ENCODE data around the gene FAM149A. TPM values are rescaled to one million over a fixed set of nuclear protein-coding genes. Genes with fewer than 3 reads are reported as not detected.

The FAM149A gene
- total RNA-seq, 1 experiment from 2014 or later = 8.9 TPM

GRCh38 chr4:186134861-186135260, 30.4 kb downstream of the FAM149A start:
- Histone ChIP-seq H3K4me2 (ENCODE audit: low read length) (no peak overlapping the region), H3K79me2 (ENCODE audit: insufficient read depth, low read length) (no peaks in the 10 kb centered on the region), H3K9ac (ENCODE audit: low read length) (no peak overlapping the region), H3K4me1 (ENCODE audit: control insufficient read depth in 1 of 2, insufficient read depth in 2 of 2, low read length in 2 of 2) (peaks cover 10 to 13% of the 10 kb centered on the region in 2 experiments), H4K20me1 (ENCODE audit: insufficient read depth) (no peaks in the 10 kb centered on the region), H3K27ac (ENCODE audit: low read depth, low read length) (no peak overlapping the region), H3K27me3 (ENCODE audit: insufficient read depth, low read length) (no peaks in the 10 kb centered on the region), H3K9me3 (ENCODE audit: control insufficient read depth in 1 of 2, insufficient read depth in 1 of 2, low read depth in 1 of 2, low read length in 2 of 2) (no peaks in the 10 kb centered on the region), H3K9me2 (ENCODE audit: insufficient read depth) (no peaks in the 10 kb centered on the region), H3K36me3 (ENCODE audit: control insufficient read depth in 1 of 2, insufficient read depth in 2 of 2, low read length in 2 of 2) (no peaks in the 10 kb centered on the region), H2AFZ (ENCODE audit: low read depth, low read length, poor library complexity, severe bottlenecking) (no peak overlapping the region), H3K4me3 (replicated peaks in 1 of 2; ENCODE audit: low read depth in 1 of 2, low read length in 2 of 2) (no peak overlapping the region)
- DNase-seq (ENCODE audit: low read depth, low spot score) (no peak), ATAC-seq (no peak)
- RAD21 ChIA-PET (ENCODE audit: low non-redundant PET in 1 of 2, low total read pairs in 2 of 2, uncharacterized antibody in 2 of 2, unreplicated experiment in 2 of 2) = no interaction called here
- TF ChIP-seq CEBPB (IDR thresholded peaks at IDR 0.05; ENCODE audit: low read depth) = no peak
- no peak for TF ChIP-seq ELF1 (IDR thresholded peaks at IDR 0.05; ENCODE audit: borderline replicate concordance, low read depth)
- TF ChIP-seq ZNF274 (IDR thresholded peaks at IDR 0.05; ENCODE audit: low read depth, low read length) = no peak
- no peak for TF ChIP-seq ZFX (IDR thresholded peaks at IDR 0.05)
- no peak for TF ChIP-seq POLR2A (IDR thresholded peaks at IDR 0.05; ENCODE audit: borderline replicate concordance, extremely low read depth, insufficient read depth, insufficient read length)
- TF ChIP-seq CTCF (IDR thresholded peaks at IDR 0.05 in 2 of 3, conservative IDR thresholded peaks at IDR 0.05 in 1 of 3; ENCODE audit: borderline replicate concordance in 1 of 3, insufficient read depth in 1 of 3, low read depth in 2 of 3, low read length in 2 of 3) = no peak
- TF ChIP-seq CBX3 (IDR thresholded peaks at IDR 0.05; ENCODE audit: low read depth) = no peak
- TF ChIP-seq SIN3A (IDR thresholded peaks at IDR 0.05; ENCODE audit: low read depth) = no peak
- TF ChIP-seq JUND (IDR thresholded peaks at IDR 0.05) = no peak
- no peak for TF ChIP-seq SRF (IDR thresholded peaks at IDR 0.05; ENCODE audit: low read depth)
- no peak for TF ChIP-seq EGR1 (IDR thresholded peaks at IDR 0.05; ENCODE audit: low read depth)
- TF ChIP-seq TCF7L2 (IDR thresholded peaks at IDR 0.05; ENCODE audit: borderline replicate concordance, extremely low read depth, insufficient read depth, insufficient read length) = no peak
- no peak for TF ChIP-seq ZBTB33 (IDR thresholded peaks at IDR 0.05; ENCODE audit: extremely low read depth, insufficient replicate concordance, low read length)
- no peak for TF ChIP-seq ATF3 (IDR thresholded peaks at IDR 0.05)
- TF ChIP-seq EZH2 (IDR thresholded peaks at IDR 0.05) = no peak
- TF ChIP-seq YY1 (IDR thresholded peaks at IDR 0.05; ENCODE audit: extremely low read depth, insufficient replicate concordance, low read depth, low read length) = no peak
- no peak for TF ChIP-seq POLR2AphosphoS5 (IDR thresholded peaks at IDR 0.05; ENCODE audit: low read depth, low read length)
- POLR2A ChIA-PET = no interaction called here
- intact Hi-C loops (cut with micrococcal nuclease) = no loop called here
- BruUV-seq (replicated peaks) = no TSS peak
- CTCF ChIA-PET = interaction anchor here (0.8 kb wide), 1 partner anchor 67 kb away, joined by 3 read pairs; no protein-coding TSS in a partner anchor

All from HCT116 (cell line).